Hepatocyte (in vitro differentiated cells): ENCODE results near the gene FGD4. TPM values are rescaled to one million over a fixed set of nuclear protein-coding genes. Genes with fewer than 3 reads are reported as not detected.

Experiments
- DNase-seq: peaks from one replicate; pipeline ENCODE4 v3.0.0-alpha.2; 2016; ENCODE audit warnings: low spot score
- H2AFZ ChIP-seq: fragments of 200-600 bp; sonication (generic); 2 replicates; pipeline ENCODE4 v1.6.0; 2016; ENCODE audit warnings: antibody characterized with exemption, mild to moderate bottlenecking
- H3K27ac ChIP-seq: fragments of 200-600 bp; sonication (generic); 2 replicates; pipeline ENCODE4 v1.5.1; 2016; ENCODE audit warnings: mild to moderate bottlenecking
- H3K27me3 ChIP-seq: fragments of 200-600 bp; sonication (generic); 2 replicates; pipeline ENCODE4 v1.6.1; 2016
- H3K36me3 ChIP-seq: fragments of 200-600 bp; sonication (generic); replicated peaks from 2 replicates; pipeline ENCODE4 v1.5.1; 2016; ENCODE audit warnings: low read depth; ENCODE audit not compliant: insufficient read depth
- H3K4me1 ChIP-seq: fragments of 200-600 bp; sonication (generic); 2 replicates; pipeline ENCODE4 v1.5.1; 2016; ENCODE audit warnings: mild to moderate bottlenecking, moderate library complexity; ENCODE audit not compliant: insufficient read depth
- H3K4me2 ChIP-seq: fragments of 200-600 bp; sonication (generic); 2 replicates; pipeline ENCODE4 v1.6.0; 2016
- H3K4me3 ChIP-seq: fragments of 200-600 bp; sonication (generic); 2 replicates; pipeline ENCODE4 v1.5.1; 2016; ENCODE audit warnings: mild to moderate bottlenecking
- H3K79me2 ChIP-seq: fragments of 200-600 bp; sonication (generic); 2 replicates; pipeline ENCODE4 v1.6.0; 2017; ENCODE audit warnings: mild to moderate bottlenecking
- H3K9me2 ChIP-seq: fragments of 200-600 bp; sonication (generic); replicated peaks from 2 replicates; pipeline ENCODE4 v1.6.0; 2017; ENCODE audit warnings: mild to moderate bottlenecking; ENCODE audit not compliant: insufficient read depth
- H3K9me3 ChIP-seq: fragments of 200-600 bp; sonication (generic); 2 replicates; pipeline ENCODE4 v1.5.1; 2016; ENCODE audit warnings: low read depth, mild to moderate bottlenecking
- H4K20me1 ChIP-seq: fragments of 200-600 bp; sonication (generic); 2 replicates; pipeline ENCODE4 v1.6.0; 2016; ENCODE audit warnings: mild to moderate bottlenecking; ENCODE audit not compliant: insufficient read depth, poor library complexity, severe bottlenecking
- EZH2 ChIP-seq: fragments of 200-600 bp; sonication (generic); IDR thresholded peaks from 2 replicates; pipeline ENCODE4 v1.6.1; 2016; ENCODE audit warnings: antibody characterized with exemption, mild to moderate bottlenecking, borderline replicate concordance
- EZH2phosphoT487 ChIP-seq: fragments of 200-600 bp; sonication (generic); IDR thresholded peaks from one replicate; pipeline ENCODE4 v1.6.1; 2018; ENCODE audit warnings: antibody characterized with exemption, mild to moderate bottlenecking, low read depth, moderate library complexity; ENCODE audit not compliant: unreplicated experiment, severe bottlenecking
- WGBS: methylation state at CpG from one replicate; pipeline ENCODE4 v1.1.6; 2016; ENCODE audit warnings: low lambda C conversion rate; ENCODE audit errors: missing lambda C conversion rate; 5-methylcytosine and 5-hydroxymethylcytosine counted together
- polyA plus RNA-seq: library from polyadenylated mRNA; unstranded; fragments of >200 nt; fragmentation: Nextera tagmentation; extraction: Ambion mirVana; gene quantifications from 2 replicates; pipeline ENCODE4 v1.2.1, GENCODE V29; 2016
- small RNA-seq: library from RNA; depleted of rRNA; stranded (forward); fragments of <200 nt; gene quantifications from one replicate; pipeline ENCODE3, GENCODE V24; 2014
- total RNA-seq: library from RNA; depleted of rRNA; stranded (reverse); fragments of >200 nt; gene quantifications from 2 replicates; pipeline ENCODE4 v1.2.3, GENCODE V29; 2014
- TF ChIP-seq, protein P1 (sequence below): fragments of 200-600 bp; sonication (generic); IDR thresholded peaks from 2 replicates; pipeline ENCODE4 v1.5.1; 2016; ENCODE audit warnings: antibody characterized with exemption, mild to moderate bottlenecking; ENCODE audit not compliant: poor library complexity

The FGD4 gene
- total and polyA plus RNA-seq, 2 experiments from 2014 or later: 15.2 to 41.5 TPM

DNA sequence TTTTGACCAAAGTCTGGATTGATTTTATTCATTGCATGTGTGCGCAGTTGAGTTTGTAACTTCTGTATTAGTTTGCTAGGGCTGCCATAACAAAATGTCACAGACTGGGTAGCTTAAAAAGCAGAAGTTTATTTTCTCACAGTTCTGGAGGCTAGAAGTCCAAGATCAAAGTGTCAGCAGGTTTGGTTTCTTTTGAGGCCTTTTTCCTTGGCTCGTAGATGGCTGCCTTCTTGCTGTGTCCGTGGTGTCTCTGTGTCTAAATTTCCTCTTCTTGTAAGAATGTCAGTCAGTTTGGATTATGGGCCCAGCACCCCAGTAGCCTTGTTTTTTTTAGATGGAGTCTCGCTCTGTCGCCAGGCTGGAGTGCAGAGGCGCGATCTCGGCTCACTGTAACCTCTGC, 291.6 kb downstream of the FGD4 start:
- H3K36me3 ChIP-seq: peaks cover 3% of the 10 kb centered on the region
- TF ChIP-seq, protein P1, sequence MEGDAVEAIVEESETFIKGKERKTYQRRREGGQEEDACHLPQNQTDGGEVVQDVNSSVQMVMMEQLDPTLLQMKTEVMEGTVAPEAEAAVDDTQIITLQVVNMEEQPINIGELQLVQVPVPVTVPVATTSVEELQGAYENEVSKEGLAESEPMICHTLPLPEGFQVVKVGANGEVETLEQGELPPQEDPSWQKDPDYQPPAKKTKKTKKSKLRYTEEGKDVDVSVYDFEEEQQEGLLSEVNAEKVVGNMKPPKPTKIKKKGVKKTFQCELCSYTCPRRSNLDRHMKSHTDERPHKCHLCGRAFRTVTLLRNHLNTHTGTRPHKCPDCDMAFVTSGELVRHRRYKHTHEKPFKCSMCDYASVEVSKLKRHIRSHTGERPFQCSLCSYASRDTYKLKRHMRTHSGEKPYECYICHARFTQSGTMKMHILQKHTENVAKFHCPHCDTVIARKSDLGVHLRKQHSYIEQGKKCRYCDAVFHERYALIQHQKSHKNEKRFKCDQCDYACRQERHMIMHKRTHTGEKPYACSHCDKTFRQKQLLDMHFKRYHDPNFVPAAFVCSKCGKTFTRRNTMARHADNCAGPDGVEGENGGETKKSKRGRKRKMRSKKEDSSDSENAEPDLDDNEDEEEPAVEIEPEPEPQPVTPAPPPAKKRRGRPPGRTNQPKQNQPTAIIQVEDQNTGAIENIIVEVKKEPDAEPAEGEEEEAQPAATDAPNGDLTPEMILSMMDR: no peak
- TF ChIP-seq EZH2phosphoT487 (no peak), EZH2 (no peak)
- no peaks in the 10 kb centered on the region for H3K27me3 ChIP-seq
- H4K20me1 ChIP-seq: no peaks in the 10 kb centered on the region
- H3K9me2 ChIP-seq: no peaks in the 10 kb centered on the region
- peaks cover 100% of the 10 kb centered on the region for H3K79me2 ChIP-seq
- H3K4me3 ChIP-seq: no peak overlapping the region
- no peak overlapping the region for H2AFZ ChIP-seq
- no peaks in the 10 kb centered on the region for H3K4me1 ChIP-seq
- 96% methylated on average over 8 of the region's 8 CpGs for WGBS
- no peaks in the 10 kb centered on the region for H3K9me3 ChIP-seq
- H3K4me2 ChIP-seq: no peak overlapping the region
- no peak overlapping the region for H3K27ac ChIP-seq
- DNase-seq: no peak

DNA sequence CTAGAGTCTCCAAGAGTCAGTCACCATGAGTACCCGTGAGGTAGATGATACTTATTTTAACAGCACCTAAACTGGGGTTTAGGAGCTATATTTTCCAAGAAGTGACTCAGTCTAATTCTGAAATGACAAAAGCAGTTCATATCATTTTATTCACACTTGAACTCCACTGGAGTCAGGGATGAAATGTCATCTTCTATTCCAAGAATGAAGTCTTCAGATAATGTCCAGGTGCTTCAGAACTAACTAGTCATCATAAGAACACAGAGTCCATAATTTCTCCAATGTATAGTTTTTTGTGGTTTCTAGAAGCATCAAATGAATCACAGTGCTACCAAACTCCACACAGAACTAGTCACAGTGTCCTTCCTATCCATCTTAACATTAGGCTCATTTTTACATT, 293.0 kb downstream of the FGD4 start:
- H3K9me2 ChIP-seq: no peaks in the 10 kb centered on the region
- 92% methylated on average over 1 of the region's 1 CpG for WGBS
- TF ChIP-seq EZH2phosphoT487 (no peak), EZH2 (no peak)
- TF ChIP-seq, protein P1: no peak
- no peak overlapping the region for H3K27ac ChIP-seq
- no peaks in the 10 kb centered on the region for H4K20me1 ChIP-seq
- no peaks in the 10 kb centered on the region for H3K9me3 ChIP-seq
- H3K79me2 ChIP-seq: peaks cover 100% of the 10 kb centered on the region
- H3K4me2 ChIP-seq: no peak overlapping the region
- no peak for DNase-seq
- no peak overlapping the region for H2AFZ ChIP-seq
- H3K36me3 ChIP-seq: peaks cover 3% of the 10 kb centered on the region
- H3K4me3 ChIP-seq: no peak overlapping the region
- H3K4me1 ChIP-seq: no peaks in the 10 kb centered on the region
- no peaks in the 10 kb centered on the region for H3K27me3 ChIP-seq

DNA sequence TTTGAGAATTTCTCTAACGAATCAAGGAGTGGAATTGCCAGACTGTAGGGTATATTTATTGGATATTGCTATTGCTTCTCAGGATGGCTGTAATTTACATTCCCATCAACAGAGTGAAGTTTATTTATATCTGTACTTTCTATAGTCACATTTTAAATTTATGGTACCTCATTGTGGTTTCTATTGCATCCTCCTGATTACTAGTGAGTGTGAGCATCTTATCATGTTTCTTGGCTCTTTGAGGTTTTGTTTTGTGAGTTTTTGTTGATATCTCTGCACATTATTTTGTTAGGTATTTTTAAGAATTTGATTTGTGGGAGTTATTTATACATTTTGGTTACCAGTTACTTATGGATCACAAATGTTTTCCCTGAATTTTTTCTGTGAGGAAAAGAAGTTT, 293.7 kb downstream of the FGD4 start:
- no peak overlapping the region for H3K27ac ChIP-seq
- no peak overlapping the region for H3K4me2 ChIP-seq
- no peak for DNase-seq
- H3K36me3 ChIP-seq: peaks cover 3% of the 10 kb centered on the region
- no peak for TF ChIP-seq EZH2
- TF ChIP-seq, protein P1: no peak
- TF ChIP-seq EZH2phosphoT487: no peak
- H3K9me2 ChIP-seq: no peaks in the 10 kb centered on the region
- peaks cover 100% of the 10 kb centered on the region for H3K79me2 ChIP-seq
- whole genome bisulfite sequencing: 96% methylated on average over 1 of the region's 1 CpG
- no peaks in the 10 kb centered on the region for H3K9me3 ChIP-seq
- no peak overlapping the region for H2AFZ ChIP-seq
- no peak overlapping the region for H3K4me3 ChIP-seq
- H3K4me1 ChIP-seq: no peaks in the 10 kb centered on the region
- no peaks in the 10 kb centered on the region for H4K20me1 ChIP-seq
- no peaks in the 10 kb centered on the region for H3K27me3 ChIP-seq

Small RNAs within 50 kb of the gene (small RNA-seq; reads per million reads assigned to genes)
- not detected for gene RF00019
- gene RNU6-494P: not detected
